Measurements from ENCODE around the gene TRABD2A. TPM values are rescaled to one million over a fixed set of nuclear protein-coding genes. Genes with fewer than 3 reads are reported as not detected.
A peak's percentile ranks its signal among the peaks of the same experiment; 100 is the strongest.

The TRABD2A gene
- total RNA-seq, 1 experiment from 2014 or later = 0.68 TPM

- DNase-seq = no peak
- no peaks in the 10 kb centered on the region for H3K36me3 Mint-ChIP-seq (ENCODE audit: insufficient read depth, unreplicated experiment)
- H3K27ac Mint-ChIP-seq (ENCODE audit: unreplicated experiment) = no peak overlapping the region
- BruUV-seq (replicated peaks) = no TSS peak
- no peaks in the 10 kb centered on the region for H3K4me1 Mint-ChIP-seq (ENCODE audit: low read depth, unreplicated experiment)
- CTCF ChIA-PET = no interaction called here
- TF ChIP-seq CTCF (IDR thresholded peaks at IDR 0.05; ENCODE audit: unreplicated experiment) = no peak
- H3K4me3 Mint-ChIP-seq (ENCODE audit: low read depth, unreplicated experiment) = no peak overlapping the region
- no peaks in the 10 kb centered on the region for H3K9me3 Mint-ChIP-seq (ENCODE audit: low read depth, unreplicated experiment)
- intact Hi-C loops (cut with micrococcal nuclease; ENCODE audit: unreplicated experiment) = no loop called here
- no peaks in the 10 kb centered on the region for H3K27me3 Mint-ChIP-seq (ENCODE audit: unreplicated experiment)
These were observed 94.9 kb downstream of the TRABD2A start for GRCh38 chr2:84785950-84786349.

GRCh38 chr2:84782717-84783442 lies 98.0 kb downstream of the TRABD2A start:
- BruUV-seq (replicated peaks) = no TSS peak
- no peak for DNase-seq
- H3K27me3 Mint-ChIP-seq (ENCODE audit: unreplicated experiment) = no peaks in the 10 kb centered on the region
- no peak overlapping the region for H3K27ac Mint-ChIP-seq (ENCODE audit: unreplicated experiment)
- no peaks in the 10 kb centered on the region for H3K4me1 Mint-ChIP-seq (ENCODE audit: low read depth, unreplicated experiment)
- no peaks in the 10 kb centered on the region for H3K9me3 Mint-ChIP-seq (ENCODE audit: low read depth, unreplicated experiment)
- no peak overlapping the region for H3K4me3 Mint-ChIP-seq (ENCODE audit: low read depth, unreplicated experiment)
- intact Hi-C loops (cut with micrococcal nuclease; ENCODE audit: unreplicated experiment) = no loop called here
- CTCF ChIA-PET = interaction anchor here (0.5 to 1.0 kb wide), 2 partner anchors 21 to 25 kb away, joined by 3 read pairs; no protein-coding TSS in a partner anchor
- TF ChIP-seq CTCF (IDR thresholded peaks at IDR 0.05; ENCODE audit: unreplicated experiment) = no peak
- no peaks in the 10 kb centered on the region for H3K36me3 Mint-ChIP-seq (ENCODE audit: insufficient read depth, unreplicated experiment)

GRCh38 chr2:84781942-84782716 lies 98.8 kb downstream of the TRABD2A start:
- CTCF ChIA-PET = interaction anchor here (1.0 kb wide), 1 partner anchor 26 kb away, joined by 3 read pairs; no protein-coding TSS in a partner anchor
- no peaks in the 10 kb centered on the region for H3K4me1 Mint-ChIP-seq (ENCODE audit: low read depth, unreplicated experiment)
- no TSS peak for BruUV-seq (replicated peaks)
- DNase-seq = peak; percentile 27
- TF ChIP-seq CTCF (IDR thresholded peaks at IDR 0.05; ENCODE audit: unreplicated experiment) = no peak
- H3K9me3 Mint-ChIP-seq (ENCODE audit: low read depth, unreplicated experiment) = no peaks in the 10 kb centered on the region
- no peaks in the 10 kb centered on the region for H3K27me3 Mint-ChIP-seq (ENCODE audit: unreplicated experiment)
- H3K36me3 Mint-ChIP-seq (ENCODE audit: insufficient read depth, unreplicated experiment) = no peaks in the 10 kb centered on the region
- intact Hi-C loops (cut with micrococcal nuclease; ENCODE audit: unreplicated experiment) = no loop called here
- H3K27ac Mint-ChIP-seq (ENCODE audit: unreplicated experiment) = no peak overlapping the region
- no peak overlapping the region for H3K4me3 Mint-ChIP-seq (ENCODE audit: low read depth, unreplicated experiment)

- CTCF ChIA-PET = no interaction called here
- no peak for DNase-seq
- intact Hi-C loops (cut with micrococcal nuclease; ENCODE audit: unreplicated experiment) = no loop called here
- Mint-ChIP-seq H3K9me3 (ENCODE audit: low read depth, unreplicated experiment) (peaks cover 4% of the 10 kb centered on the region), H3K36me3 (ENCODE audit: insufficient read depth, unreplicated experiment) (no peaks in the 10 kb centered on the region), H3K27ac (ENCODE audit: unreplicated experiment) (no peak overlapping the region), H3K4me1 (ENCODE audit: low read depth, unreplicated experiment) (no peaks in the 10 kb centered on the region), H3K4me3 (ENCODE audit: low read depth, unreplicated experiment) (no peak overlapping the region), H3K27me3 (ENCODE audit: unreplicated experiment) (no peaks in the 10 kb centered on the region)
- no TSS peak for BruUV-seq (replicated peaks)
- no peak for TF ChIP-seq CTCF (IDR thresholded peaks at IDR 0.05; ENCODE audit: unreplicated experiment)
These were observed 101.1 kb downstream of the TRABD2A start for GRCh38 chr2:84779781-84780180.
